Cardiac muscle cell (in vitro differentiated cells and primary cell): Measurements from ENCODE around the gene WNT3. TPM values are rescaled to one million over a fixed set of nuclear protein-coding genes. Genes with fewer than 3 reads are reported as not detected.

Experiments used
- DNase-seq, 2 donors: peaks; one replicate each; pipeline versions ENCODE4 v3.0.0 to v3.0.0-alpha.2; 2010 to 2017; ENCODE audit warnings: low read depth in 1 of 2, low spot score in 1 of 2
- H3K27ac ChIP-seq: fragments of 200-600 bp; sonication (generic); 2 replicates; pipeline ENCODE4 v1.5.1; 2016
- H3K27me3 ChIP-seq: fragments of 200-600 bp; sonication (generic); 2 replicates; pipeline ENCODE4 v1.6.0; 2016; ENCODE audit warnings: control low read depth
- H3K36me3 ChIP-seq: fragments of 200-600 bp; sonication (generic); 2 replicates; pipeline ENCODE4 v1.5.1; 2016; ENCODE audit warnings: control low read depth
- H3K4me1 ChIP-seq: fragments of 200-600 bp; sonication (generic); 2 replicates; pipeline ENCODE4 v1.8.1; 2017; ENCODE audit warnings: low read depth, mild to moderate bottlenecking, mixed run types
- H3K4me3 ChIP-seq: fragments of 200-600 bp; sonication (generic); 2 replicates; pipeline ENCODE4 v1.5.1; 2016; ENCODE audit warnings: mild to moderate bottlenecking
- H3K9me3 ChIP-seq: fragments of 200-600 bp; sonication (generic); 2 replicates; pipeline ENCODE4 v1.5.1; 2017; ENCODE audit warnings: low read depth, mild to moderate bottlenecking, control low read depth
- polyA plus RNA-seq: library from polyadenylated mRNA; unstranded; fragments of >200 nt; fragmentation: Nextera tagmentation; extraction: Ambion mirVana; gene quantifications from 2 replicates; pipeline ENCODE4 v1.2.1, GENCODE V29; 2016
- total RNA-seq: library from RNA; depleted of rRNA; stranded (reverse); fragments of >200 nt; gene quantifications from 2 replicates; pipeline ENCODE4 v1.2.3, GENCODE V29; 2016
- TF ChIP-seq, protein P1 (sequence below): IDR thresholded peaks from 2 replicates; pipeline ENCODE4 v1.5.1; 2012; ENCODE audit warnings: low read depth, mild to moderate bottlenecking, low read length

Gene WNT3
- total and polyA plus RNA-seq, 2 experiments from 2014 or later = 5.8 to 7.3 TPM

- Histone ChIP-seq H3K9me3 (no peaks in the 10 kb centered on the region), H3K27ac (no peak overlapping the region), H3K4me1 (peaks cover 9% of the 10 kb centered on the region), H3K4me3 (no peak overlapping the region), H3K27me3 (no peaks in the 10 kb centered on the region), H3K36me3 (no peaks in the 10 kb centered on the region)
- no peak for DNase-seq
- TF ChIP-seq, protein P1, sequence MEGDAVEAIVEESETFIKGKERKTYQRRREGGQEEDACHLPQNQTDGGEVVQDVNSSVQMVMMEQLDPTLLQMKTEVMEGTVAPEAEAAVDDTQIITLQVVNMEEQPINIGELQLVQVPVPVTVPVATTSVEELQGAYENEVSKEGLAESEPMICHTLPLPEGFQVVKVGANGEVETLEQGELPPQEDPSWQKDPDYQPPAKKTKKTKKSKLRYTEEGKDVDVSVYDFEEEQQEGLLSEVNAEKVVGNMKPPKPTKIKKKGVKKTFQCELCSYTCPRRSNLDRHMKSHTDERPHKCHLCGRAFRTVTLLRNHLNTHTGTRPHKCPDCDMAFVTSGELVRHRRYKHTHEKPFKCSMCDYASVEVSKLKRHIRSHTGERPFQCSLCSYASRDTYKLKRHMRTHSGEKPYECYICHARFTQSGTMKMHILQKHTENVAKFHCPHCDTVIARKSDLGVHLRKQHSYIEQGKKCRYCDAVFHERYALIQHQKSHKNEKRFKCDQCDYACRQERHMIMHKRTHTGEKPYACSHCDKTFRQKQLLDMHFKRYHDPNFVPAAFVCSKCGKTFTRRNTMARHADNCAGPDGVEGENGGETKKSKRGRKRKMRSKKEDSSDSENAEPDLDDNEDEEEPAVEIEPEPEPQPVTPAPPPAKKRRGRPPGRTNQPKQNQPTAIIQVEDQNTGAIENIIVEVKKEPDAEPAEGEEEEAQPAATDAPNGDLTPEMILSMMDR = no peak
These were observed 15.3 kb upstream of the WNT3 start for GRCh38 chr17:46833840-46834208.

DNA sequence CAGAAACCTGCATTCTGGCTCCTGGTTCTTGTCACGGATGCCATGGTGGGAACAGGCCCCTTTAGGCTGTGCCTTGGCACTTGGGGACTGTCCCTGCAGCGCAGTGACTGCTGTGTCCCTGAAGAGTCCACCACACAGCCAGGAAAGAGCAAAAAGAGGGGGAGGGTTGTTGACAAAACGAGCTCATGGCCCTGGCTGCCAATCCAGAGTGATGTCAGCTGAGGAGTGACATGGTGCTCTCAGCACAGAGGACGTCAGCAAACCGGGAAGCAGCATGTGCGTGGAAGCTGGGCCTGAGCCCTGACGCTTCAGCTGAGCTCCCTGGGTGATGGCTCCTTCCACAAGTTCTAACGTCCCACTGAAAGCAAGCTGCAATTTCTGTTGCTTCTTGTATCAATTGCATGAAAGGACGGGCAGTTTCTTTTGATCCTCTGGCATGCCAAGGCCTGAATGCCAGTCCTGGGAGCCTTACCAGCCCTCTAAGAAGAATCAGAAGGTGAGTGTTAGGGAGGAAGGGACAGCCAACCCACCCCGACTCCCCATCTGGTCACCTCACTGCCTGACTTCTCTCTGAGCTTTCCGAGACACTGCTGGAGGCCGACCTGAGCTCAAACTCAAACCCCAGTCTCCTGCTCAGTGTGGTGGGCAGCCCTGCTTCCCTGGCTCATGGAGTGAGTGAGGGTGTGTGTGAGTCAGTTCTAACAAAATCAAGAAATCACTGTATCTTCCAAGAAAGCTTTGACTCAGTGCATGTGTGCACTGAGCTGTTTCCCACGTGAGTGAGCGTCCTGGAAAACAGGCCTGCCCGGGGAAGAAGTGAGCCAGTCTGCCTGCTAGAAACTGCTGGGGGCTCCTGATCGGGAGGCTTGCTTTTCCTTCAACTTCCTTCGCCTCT, 14.7 kb upstream of the WNT3 start:
- Histone ChIP-seq H3K9me3 (no peaks in the 10 kb centered on the region), H3K27me3 (no peaks in the 10 kb centered on the region), H3K4me1 (peaks cover 9% of the 10 kb centered on the region), H3K27ac (no peak overlapping the region), H3K4me3 (no peak overlapping the region), H3K36me3 (no peaks in the 10 kb centered on the region)
- TF ChIP-seq, protein P1 = no peak
- peak; percentile 48 to 52 for DNase-seq

- H3K9me3 ChIP-seq = no peaks in the 10 kb centered on the region
- peaks cover 9% of the 10 kb centered on the region for H3K4me1 ChIP-seq
- DNase-seq = no peak
- H3K36me3 ChIP-seq = no peaks in the 10 kb centered on the region
- TF ChIP-seq, protein P1 = no peak
- no peak overlapping the region for H3K4me3 ChIP-seq
- no peak overlapping the region for H3K27ac ChIP-seq
- H3K27me3 ChIP-seq = no peaks in the 10 kb centered on the region
These were observed 13.9 kb upstream of the WNT3 start for GRCh38 chr17:46832331-46832821.

- TF ChIP-seq, protein P1 = no peak
These were observed 13.3 kb upstream of the WNT3 start for GRCh38 chr17:46831573-46832330.

DNA sequence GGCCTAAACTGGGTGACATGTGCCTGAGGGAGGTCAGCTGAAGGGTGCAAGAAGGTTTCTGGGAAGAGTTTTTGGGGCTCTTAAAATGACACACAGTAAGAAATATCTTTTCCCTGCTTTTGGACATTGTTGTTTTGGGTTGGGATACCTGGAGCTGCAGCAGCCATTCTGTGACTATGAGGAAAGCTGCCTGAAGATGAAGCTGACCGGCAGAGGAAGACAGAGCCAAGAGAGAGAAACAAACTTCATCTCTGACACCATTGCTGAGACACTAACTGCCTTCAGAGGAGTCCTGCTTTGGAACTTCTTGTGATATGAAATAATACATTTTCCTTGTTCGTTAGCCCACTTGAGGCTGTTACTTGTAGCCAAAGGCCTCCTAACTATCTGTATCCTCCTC, 8.8 kb upstream of the WNT3 start:
- TF ChIP-seq, protein P1 = no peak
- no peaks in the 10 kb centered on the region for H3K9me3 ChIP-seq

More at GRCh38 chr17:46831573-46832330, 13.3 kb upstream of the WNT3 start:
- Histone ChIP-seq H3K4me1 (peaks cover 9% of the 10 kb centered on the region), H3K27ac (no peak overlapping the region), H3K4me3 (no peak overlapping the region), H3K27me3 (no peaks in the 10 kb centered on the region), H3K9me3 (no peaks in the 10 kb centered on the region), H3K36me3 (no peaks in the 10 kb centered on the region)
- no peak for DNase-seq

More for the DNA sequence above, 8.8 kb upstream of the WNT3 start:
- no peak for DNase-seq
- H3K27me3 ChIP-seq = peaks cover 5% of the 10 kb centered on the region
- H3K27ac ChIP-seq = no peak overlapping the region
- H3K4me1 ChIP-seq = no peaks in the 10 kb centered on the region
- H3K36me3 ChIP-seq = no peaks in the 10 kb centered on the region
- no peak overlapping the region for H3K4me3 ChIP-seq
